Ishikawa (cell line): ENCODE data around the gene PIGL.

ENCODE experiments used
- EP300 ChIP-seq: IDR thresholded peaks from 2 replicates; pipeline ENCODE4 v1.6.1; 2012; ENCODE audit warnings: borderline replicate concordance
- RAD21 ChIP-seq: IDR thresholded peaks from 2 replicates; pipeline ENCODE4 v1.6.1; 2012; ENCODE audit warnings: low read depth
- TCF12 ChIP-seq: IDR thresholded peaks from 2 replicates; pipeline ENCODE4 v1.6.1; 2012; ENCODE audit warnings: low read depth
- TEAD4 ChIP-seq: IDR thresholded peaks from 2 replicates; pipeline ENCODE4 v1.6.1; 2012
- TF ChIP-seq, protein P1 (sequence below): IDR thresholded peaks from 2 replicates; pipeline ENCODE4 v1.6.1; 2012; ENCODE audit warnings: low read depth, mild to moderate bottlenecking
- TF ChIP-seq, protein P2 (sequence below): IDR thresholded peaks from 2 replicates; pipeline ENCODE4 v1.6.1; 2012

GRCh38 chr17:16328997-16329396 lies 112.0 kb downstream of the PIGL start:
- no peak for TF ChIP-seq EP300
- TF ChIP-seq, protein P1, sequence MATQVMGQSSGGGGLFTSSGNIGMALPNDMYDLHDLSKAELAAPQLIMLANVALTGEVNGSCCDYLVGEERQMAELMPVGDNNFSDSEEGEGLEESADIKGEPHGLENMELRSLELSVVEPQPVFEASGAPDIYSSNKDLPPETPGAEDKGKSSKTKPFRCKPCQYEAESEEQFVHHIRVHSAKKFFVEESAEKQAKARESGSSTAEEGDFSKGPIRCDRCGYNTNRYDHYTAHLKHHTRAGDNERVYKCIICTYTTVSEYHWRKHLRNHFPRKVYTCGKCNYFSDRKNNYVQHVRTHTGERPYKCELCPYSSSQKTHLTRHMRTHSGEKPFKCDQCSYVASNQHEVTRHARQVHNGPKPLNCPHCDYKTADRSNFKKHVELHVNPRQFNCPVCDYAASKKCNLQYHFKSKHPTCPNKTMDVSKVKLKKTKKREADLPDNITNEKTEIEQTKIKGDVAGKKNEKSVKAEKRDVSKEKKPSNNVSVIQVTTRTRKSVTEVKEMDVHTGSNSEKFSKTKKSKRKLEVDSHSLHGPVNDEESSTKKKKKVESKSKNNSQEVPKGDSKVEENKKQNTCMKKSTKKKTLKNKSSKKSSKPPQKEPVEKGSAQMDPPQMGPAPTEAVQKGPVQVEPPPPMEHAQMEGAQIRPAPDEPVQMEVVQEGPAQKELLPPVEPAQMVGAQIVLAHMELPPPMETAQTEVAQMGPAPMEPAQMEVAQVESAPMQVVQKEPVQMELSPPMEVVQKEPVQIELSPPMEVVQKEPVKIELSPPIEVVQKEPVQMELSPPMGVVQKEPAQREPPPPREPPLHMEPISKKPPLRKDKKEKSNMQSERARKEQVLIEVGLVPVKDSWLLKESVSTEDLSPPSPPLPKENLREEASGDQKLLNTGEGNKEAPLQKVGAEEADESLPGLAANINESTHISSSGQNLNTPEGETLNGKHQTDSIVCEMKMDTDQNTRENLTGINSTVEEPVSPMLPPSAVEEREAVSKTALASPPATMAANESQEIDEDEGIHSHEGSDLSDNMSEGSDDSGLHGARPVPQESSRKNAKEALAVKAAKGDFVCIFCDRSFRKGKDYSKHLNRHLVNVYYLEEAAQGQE = no peak
- TF ChIP-seq, protein P2, sequence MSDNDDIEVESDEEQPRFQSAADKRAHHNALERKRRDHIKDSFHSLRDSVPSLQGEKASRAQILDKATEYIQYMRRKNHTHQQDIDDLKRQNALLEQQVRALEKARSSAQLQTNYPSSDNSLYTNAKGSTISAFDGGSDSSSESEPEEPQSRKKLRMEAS = no peak
- TF ChIP-seq RAD21 = no peak
- no peak for TF ChIP-seq TEAD4
- no peak for TF ChIP-seq TCF12
